Stimulated activated memory B cell treated with anti-CD40 and anti-IgM and Interleukin-4, amounts not matched to agents 10 μg/mL and 1 μg/mL and 100 μg/mL, for 72 hours (primary cell): Measurements from ENCODE around the gene MRPS27.
A peak's percentile ranks its signal among the peaks of the same experiment; 100 is the strongest.

Experiments
- ATAC-seq: fragments of 150-1000 bp; cut with Tn5 transposase; 2 replicates; pipeline ENCODE4 v1.10.0; 2021
- H3K27ac Mint-ChIP-seq: one replicate; pipeline ENCODE4 v1.8.0; 2022; ENCODE audit warnings: mild to moderate bottlenecking, mixed read lengths
- H3K27me3 Mint-ChIP-seq: one replicate; pipeline ENCODE4 v1.8.0; 2022; ENCODE audit warnings: mixed read lengths
- H3K36me3 Mint-ChIP-seq: one replicate; pipeline ENCODE4 v1.8.0; 2022; ENCODE audit warnings: mixed read lengths
- H3K4me1 Mint-ChIP-seq: one replicate; pipeline ENCODE4 v1.8.0; 2022; ENCODE audit warnings: mixed read lengths
- H3K4me3 Mint-ChIP-seq: one replicate; pipeline ENCODE4 v1.8.0; 2022; ENCODE audit warnings: mild to moderate bottlenecking, moderate library complexity, mixed read lengths
- H3K9me3 Mint-ChIP-seq: one replicate; pipeline ENCODE4 v1.8.0; 2022; ENCODE audit warnings: mixed read lengths

The MRPS27 gene

GRCh38 chr5:72319976-72320752, at the start of gene MRPS27, which contains the start of gene PTCD2:
Gene MRPS27 (minus strand): TSS chr5:72320240. CDS start chr5:72320221, 19 bp downstream.
Gene PTCD2 (plus strand): TSS chr5:72320373. CDS start chr5:72320383, 10 bp downstream.
- ATAC-seq: peak; percentile 100
- Mint-ChIP-seq H3K9me3 (no peaks in the 10 kb centered on the region), H3K4me1 (peaks cover 36% of the 10 kb centered on the region), H3K4me3 (peak within 1 kb of the TSS; percentile 95), H3K27ac (peak within 1 kb of the TSS; percentile 95), H3K27me3 (no peaks in the 10 kb centered on the region), H3K36me3 (peaks cover 26% of the 10 kb centered on the region)

DNA sequence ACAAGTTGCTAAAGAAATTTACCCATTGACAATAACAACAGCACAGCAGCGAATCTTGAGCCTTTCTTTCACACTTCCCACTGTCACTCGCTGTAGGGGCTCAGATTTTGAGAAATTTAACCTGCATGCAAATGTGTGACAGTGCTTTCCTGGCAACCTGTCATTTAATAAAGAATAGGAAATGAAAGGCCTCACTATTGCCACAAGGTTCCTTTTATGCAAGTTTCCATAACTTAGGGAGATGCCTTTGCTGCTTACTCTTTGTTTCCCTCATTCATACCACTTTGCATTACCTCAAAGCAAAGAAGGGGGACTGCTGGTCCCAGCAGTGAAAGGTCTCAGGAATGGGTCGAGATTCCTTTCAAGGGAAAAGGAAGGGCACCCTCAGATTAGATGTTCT, 49.7 kb upstream of the MRPS27 start:
- H3K4me1 Mint-ChIP-seq: peaks cover 19% of the 10 kb centered on the region
- no peak overlapping the region for H3K4me3 Mint-ChIP-seq
- H3K27ac Mint-ChIP-seq: no peak overlapping the region
- peaks cover 12% of the 10 kb centered on the region for H3K36me3 Mint-ChIP-seq
- no peaks in the 10 kb centered on the region for H3K27me3 Mint-ChIP-seq
- no peaks in the 10 kb centered on the region for H3K9me3 Mint-ChIP-seq
- ATAC-seq: peak; percentile 16

GRCh38 chr5:72369301-72369700, 49.3 kb upstream of the MRPS27 start:
- no peaks in the 10 kb centered on the region for H3K27me3 Mint-ChIP-seq
- peaks cover 19% of the 10 kb centered on the region for H3K4me1 Mint-ChIP-seq
- H3K9me3 Mint-ChIP-seq: no peaks in the 10 kb centered on the region
- H3K4me3 Mint-ChIP-seq: no peak overlapping the region
- H3K27ac Mint-ChIP-seq: no peak overlapping the region
- ATAC-seq: no peak
- H3K36me3 Mint-ChIP-seq: peaks cover 12% of the 10 kb centered on the region

GRCh38 chr5:72368271-72368670, 48.2 kb upstream of the MRPS27 start:
- Mint-ChIP-seq H3K36me3 (peaks cover 12% of the 10 kb centered on the region), H3K9me3 (no peaks in the 10 kb centered on the region), H3K27me3 (no peaks in the 10 kb centered on the region), H3K27ac (no peak overlapping the region), H3K4me3 (no peak overlapping the region), H3K4me1 (peaks cover 19% of the 10 kb centered on the region)
- ATAC-seq: no peak

DNA sequence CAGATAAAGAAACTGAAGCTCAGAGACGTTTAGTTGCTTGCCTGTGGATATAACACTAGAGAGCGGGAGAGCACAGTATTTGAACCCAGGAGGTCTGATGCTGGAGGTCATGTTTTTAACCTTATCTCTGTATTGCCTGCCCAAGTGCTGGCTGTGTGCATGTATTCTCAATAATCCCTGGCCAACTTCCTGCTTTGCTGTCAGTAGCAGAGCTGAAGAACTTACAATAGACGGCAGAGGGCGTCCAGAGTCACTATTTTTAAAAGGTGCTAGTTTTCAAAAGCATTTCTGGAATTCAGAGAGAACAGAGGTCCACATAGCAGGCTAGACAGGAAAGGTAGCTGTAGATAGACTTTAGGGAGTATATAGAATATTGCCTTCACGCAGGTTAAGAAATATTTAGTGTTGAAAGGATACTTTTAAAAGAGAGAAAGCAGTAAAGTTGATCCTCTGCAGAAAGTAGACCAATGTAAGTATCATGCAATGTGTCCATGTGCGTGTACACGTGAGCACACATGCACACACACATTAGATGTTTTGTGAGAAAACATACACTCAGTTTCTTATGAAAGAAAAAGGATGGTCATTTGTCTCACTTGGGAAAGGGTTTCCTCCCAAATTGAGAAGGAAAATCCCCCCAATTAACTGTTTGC, 46.4 kb upstream of the MRPS27 start:
- H3K4me1 Mint-ChIP-seq: peaks cover 6% of the 10 kb centered on the region
- H3K36me3 Mint-ChIP-seq: peaks cover 26% of the 10 kb centered on the region
- no peak overlapping the region for H3K27ac Mint-ChIP-seq
- peak; percentile 70 for ATAC-seq
- no peak overlapping the region for H3K4me3 Mint-ChIP-seq
- H3K9me3 Mint-ChIP-seq: no peaks in the 10 kb centered on the region
- H3K27me3 Mint-ChIP-seq: no peaks in the 10 kb centered on the region

DNA sequence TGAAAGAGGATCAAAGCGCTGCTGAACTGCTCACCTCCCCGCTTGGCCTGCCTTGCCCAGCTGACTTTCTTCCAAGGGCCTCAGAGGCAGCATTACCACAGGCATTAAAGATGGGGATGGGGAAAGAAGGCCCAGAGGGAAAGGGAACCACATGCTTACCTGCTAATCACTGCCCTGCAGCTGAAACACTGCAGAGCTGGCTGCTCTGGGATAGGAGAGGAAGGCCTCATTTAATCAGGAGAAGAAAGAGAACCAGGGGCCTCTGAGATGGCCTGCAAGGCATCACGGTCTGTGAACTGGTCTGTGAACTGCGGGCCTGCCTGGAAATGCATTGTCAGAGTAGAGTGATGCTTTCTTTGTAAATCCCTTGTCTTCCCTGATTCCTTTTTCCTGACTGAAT, 44.9 kb upstream of the MRPS27 start:
- no peak overlapping the region for H3K4me3 Mint-ChIP-seq
- no peaks in the 10 kb centered on the region for H3K27me3 Mint-ChIP-seq
- H3K27ac Mint-ChIP-seq: no peak overlapping the region
- no peak for ATAC-seq
- H3K4me1 Mint-ChIP-seq: peaks cover 6% of the 10 kb centered on the region
- H3K36me3 Mint-ChIP-seq: peaks cover 32% of the 10 kb centered on the region
- no peaks in the 10 kb centered on the region for H3K9me3 Mint-ChIP-seq

DNA sequence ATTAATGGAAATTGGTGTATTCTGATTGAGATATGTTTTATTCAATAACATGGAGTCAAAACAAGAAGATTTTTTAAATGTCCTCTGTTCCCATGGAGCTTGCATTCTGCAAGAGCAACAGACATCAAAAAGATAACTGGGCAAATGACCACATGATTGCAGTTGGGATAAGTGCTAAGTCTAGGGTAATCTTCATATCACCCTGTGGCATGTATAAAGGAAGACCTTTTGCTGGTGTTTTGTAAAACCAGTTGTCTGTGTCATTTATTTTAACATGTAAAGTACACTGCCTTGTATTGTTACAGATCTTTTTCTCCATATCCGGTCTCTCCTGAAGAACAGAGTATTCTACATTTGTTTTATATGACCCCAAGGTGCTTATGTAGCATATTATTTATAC, 44.1 kb upstream of the MRPS27 start:
- H3K9me3 Mint-ChIP-seq: no peaks in the 10 kb centered on the region
- ATAC-seq: no peak
- H3K4me1 Mint-ChIP-seq: peaks cover 6% of the 10 kb centered on the region
- no peak overlapping the region for H3K4me3 Mint-ChIP-seq
- H3K27me3 Mint-ChIP-seq: no peaks in the 10 kb centered on the region
- H3K36me3 Mint-ChIP-seq: peaks cover 40% of the 10 kb centered on the region
- H3K27ac Mint-ChIP-seq: no peak overlapping the region

- Mint-ChIP-seq H3K27me3 (no peaks in the 10 kb centered on the region), H3K36me3 (peaks cover 44% of the 10 kb centered on the region), H3K4me3 (no peak overlapping the region), H3K27ac (no peak overlapping the region), H3K9me3 (no peaks in the 10 kb centered on the region), H3K4me1 (peaks cover 3% of the 10 kb centered on the region)
- no peak for ATAC-seq
Measured at GRCh38 chr5:72363166-72363802, 43.2 kb upstream of the MRPS27 start.

GRCh38 chr5:72359886-72360285, 39.8 kb upstream of the MRPS27 start:
- Mint-ChIP-seq H3K4me1 (no peaks in the 10 kb centered on the region), H3K36me3 (peaks cover 45% of the 10 kb centered on the region), H3K9me3 (no peaks in the 10 kb centered on the region), H3K27ac (no peak overlapping the region), H3K27me3 (no peaks in the 10 kb centered on the region), H3K4me3 (no peak overlapping the region)
- no peak for ATAC-seq

DNA sequence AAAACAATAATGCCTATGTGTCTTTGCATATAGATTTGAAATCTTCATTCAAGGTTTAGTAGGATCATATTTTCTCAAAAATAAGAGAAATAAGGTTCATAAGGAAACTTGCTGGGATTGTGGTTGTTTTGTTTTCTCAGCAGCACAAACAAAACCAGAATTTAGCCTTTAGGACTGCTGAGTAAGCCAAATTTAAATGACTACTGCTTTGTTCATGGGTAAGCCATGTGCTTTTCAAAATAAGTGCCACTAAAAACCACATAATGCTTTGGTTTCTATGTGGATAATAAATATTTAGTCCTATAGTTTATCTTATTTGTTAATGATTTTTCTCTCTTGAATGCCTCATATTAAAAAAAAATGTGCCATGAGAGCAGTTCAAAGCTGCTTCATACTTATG, 38.9 kb upstream of the MRPS27 start:
- Mint-ChIP-seq H3K4me1 (no peaks in the 10 kb centered on the region), H3K27me3 (no peaks in the 10 kb centered on the region), H3K4me3 (no peak overlapping the region), H3K9me3 (no peaks in the 10 kb centered on the region), H3K36me3 (peaks cover 45% of the 10 kb centered on the region), H3K27ac (no peak overlapping the region)
- no peak for ATAC-seq

GRCh38 chr5:72356361-72356760, 36.3 kb upstream of the MRPS27 start:
- no peaks in the 10 kb centered on the region for H3K27me3 Mint-ChIP-seq
- no peak overlapping the region for H3K4me3 Mint-ChIP-seq
- ATAC-seq: no peak
- no peaks in the 10 kb centered on the region for H3K4me1 Mint-ChIP-seq
- H3K9me3 Mint-ChIP-seq: no peaks in the 10 kb centered on the region
- H3K36me3 Mint-ChIP-seq: peaks cover 48% of the 10 kb centered on the region
- H3K27ac Mint-ChIP-seq: no peak overlapping the region

GRCh38 chr5:72355706-72356299, 35.8 kb upstream of the MRPS27 start:
- Mint-ChIP-seq H3K36me3 (peaks cover 48% of the 10 kb centered on the region), H3K4me1 (no peaks in the 10 kb centered on the region), H3K27ac (no peak overlapping the region), H3K27me3 (no peaks in the 10 kb centered on the region), H3K9me3 (no peaks in the 10 kb centered on the region), H3K4me3 (no peak overlapping the region)
- ATAC-seq: no peak

DNA sequence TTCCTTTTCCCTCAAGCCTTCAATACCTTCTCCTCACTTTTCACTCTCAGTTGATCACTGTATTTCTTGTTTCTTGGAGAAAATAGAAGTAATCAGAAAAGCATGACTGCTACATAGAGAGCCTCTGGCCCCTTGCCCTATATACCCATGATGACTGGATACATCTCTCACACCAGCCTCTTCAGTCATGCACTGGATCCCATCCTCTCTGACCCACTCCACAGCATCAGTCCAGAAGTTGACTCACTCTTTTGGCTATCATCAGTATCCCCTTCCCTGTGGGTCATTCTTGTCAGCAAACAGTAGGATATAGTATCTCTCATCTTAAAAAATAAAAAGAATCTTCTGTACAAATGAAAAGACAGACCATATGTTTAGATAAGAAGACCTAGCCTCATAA, 33.0 kb upstream of the MRPS27 start:
- H3K27ac Mint-ChIP-seq: no peak overlapping the region
- ATAC-seq: no peak
- no peaks in the 10 kb centered on the region for H3K27me3 Mint-ChIP-seq
- no peak overlapping the region for H3K4me3 Mint-ChIP-seq
- peaks cover 38% of the 10 kb centered on the region for H3K36me3 Mint-ChIP-seq
- no peaks in the 10 kb centered on the region for H3K9me3 Mint-ChIP-seq
- peaks cover 7% of the 10 kb centered on the region for H3K4me1 Mint-ChIP-seq

- Mint-ChIP-seq H3K4me1 (peaks cover 7% of the 10 kb centered on the region), H3K27me3 (no peaks in the 10 kb centered on the region), H3K9me3 (no peaks in the 10 kb centered on the region), H3K27ac (no peak overlapping the region), H3K36me3 (peaks cover 39% of the 10 kb centered on the region), H3K4me3 (no peak overlapping the region)
- no peak for ATAC-seq
Measured at GRCh38 chr5:72352616-72353015, 32.6 kb upstream of the MRPS27 start.

DNA sequence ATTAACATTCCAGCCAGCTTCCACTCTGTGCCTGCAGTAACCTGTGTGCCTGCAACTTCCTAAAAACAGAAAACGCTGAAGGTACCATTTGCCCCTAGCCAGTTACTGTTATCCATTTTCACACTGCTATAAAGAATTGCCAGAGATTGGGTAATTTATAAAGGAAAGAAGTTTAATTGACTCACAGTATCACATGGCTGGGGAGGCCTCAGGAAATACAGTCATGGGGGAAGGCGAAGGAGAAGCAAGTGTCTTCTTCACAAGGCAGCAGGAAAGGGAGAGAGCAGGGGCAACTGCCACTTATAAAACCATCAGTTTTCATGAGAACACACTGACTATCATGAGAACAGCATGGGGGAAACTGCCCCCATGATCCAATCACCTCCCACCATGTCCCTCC, 31.3 kb upstream of the MRPS27 start:
- Mint-ChIP-seq H3K9me3 (no peaks in the 10 kb centered on the region), H3K4me3 (no peak overlapping the region), H3K36me3 (peaks cover 45% of the 10 kb centered on the region), H3K4me1 (peaks cover 7% of the 10 kb centered on the region), H3K27ac (no peak overlapping the region), H3K27me3 (no peaks in the 10 kb centered on the region)
- no peak for ATAC-seq
